Embryonic facial prominence (tissue), 1 donor: ENCODE data around the gene OR5H2.

Source experiments
- DNase-seq: peaks from one replicate; pipeline ENCODE4 v3.0.0-alpha.2; 2016; ENCODE audit errors: extremely low spot score

The OR5H2 gene

GRCh38 chr3:98331329-98331728 lies 49.0 kb downstream of the OR5H2 start:
- DNase-seq = no peak
